Upper lobe of left lung (tissue), 6 donors: ENCODE results near the gene PTPRC. TPM values are rescaled to one million over a fixed set of nuclear protein-coding genes. Genes with fewer than 3 reads are reported as not detected.

Experiments used
- ATAC-seq, 2 donors: fragments of 200-7000 bp; cut with Tn5 transposase; one replicate each; pipeline ENCODE4 v1.9.1; 2022; ENCODE audit warnings: mild to moderate bottlenecking in 2 of 2, moderate library complexity in 2 of 2; ENCODE audit not compliant: low FRiP score in 2 of 2
- DNase-seq, 2 donors: peaks; one replicate each; pipeline ENCODE4 v3.0.0-alpha.2; 2019 to 2020
- H3K27ac ChIP-seq, 4 donors: fragments of 200-600 bp; sonication (generic); one replicate each; pipeline ENCODE4 v1.5.1; 2016 to 2019
- H3K27me3 ChIP-seq, 4 donors: fragments of 200-600 bp; sonication (generic); one replicate each; pipeline ENCODE4 v1.5.1; 2017 to 2019
- H3K36me3 ChIP-seq, 4 donors: fragments of 200-600 bp; sonication (generic); one replicate each; pipeline ENCODE4 v1.5.1; 2016 to 2019
- H3K4me1 ChIP-seq, 4 donors: fragments of 200-600 bp; sonication (generic); one replicate each; pipeline ENCODE4 v1.5.1; 2018 to 2019
- H3K4me3 ChIP-seq, 4 donors: fragments of 200-600 bp; sonication (generic); one replicate each; pipeline ENCODE4 v1.5.1; 2017 to 2019; ENCODE audit warnings: mild to moderate bottlenecking in 2 of 4, moderate library complexity in 1 of 4
- H3K9me3 ChIP-seq, 4 donors: fragments of 200-600 bp; sonication (generic); one replicate each; pipeline ENCODE4 v1.5.1; 2018 to 2019
- CTCF ChIP-seq, 6 experiments: fragments of 450-650 bp in 4 of 6; fragments of 200-600 bp in 2 of 6; sonication (generic) in 2 of 6; IDR thresholded peaks; one replicate each; pipeline ENCODE4 v1.5.1; 2016 to 2019; ENCODE audit warnings: antibody characterized with exemption in 6 of 6
- EP300 ChIP-seq, 4 donors: sonication (generic); formaldehyde crosslinking; IDR thresholded peaks; one replicate each; pipeline ENCODE4 v1.5.1; 2017; ENCODE audit warnings: antibody characterized with exemption in 4 of 4, control low read depth in 2 of 4
- POLR2A ChIP-seq, 4 donors: fragments of 450-650 bp; IDR thresholded peaks; one replicate each; pipeline ENCODE4 v1.5.1; 2016 to 2017; ENCODE audit warnings: antibody characterized with exemption in 4 of 4, mild to moderate bottlenecking in 2 of 4
- POLR2AphosphoS5 ChIP-seq, 2 donors: sonication (generic); formaldehyde crosslinking; IDR thresholded peaks; one replicate each; pipeline ENCODE4 v1.5.1; 2017; ENCODE audit warnings: antibody characterized with exemption in 2 of 2
- WGBS, 2 donors: methylation state at CpG; one replicate each; pipeline ENCODE4 v1.1.5; 2017 to 2018; 5-methylcytosine and 5-hydroxymethylcytosine counted together
- total RNA-seq, 6 donors: library from RNA; depleted of rRNA in 4 of 6; stranded (reverse); fragments of >200 nt in 4 of 6; gene quantifications; one replicate each; pipeline versions ENCODE4 v1.1.0 to v1.2.1, GENCODE V29; 2016 to 2021
- donor health status: DM: no; HTN: no; CAD: no; lungs with moderate emphysema.
- donor health status: DM: no; HTN: yes; CAD: no; lungs with severe emphysema.

The PTPRC gene
- total RNA-seq, 6 donors from 2014 or later: 70.2 to 171 (median 101) TPM

GRCh38 chr1:198605406-198605805 lies 33.4 kb upstream of the PTPRC start:
- ATAC-seq (no peak), DNase-seq (no peak)
- H3K4me1 ChIP-seq: no peaks in the 10 kb centered on the region
- TF ChIP-seq CTCF (IDR thresholded peaks at IDR 0.05): no peak
- no peak for TF ChIP-seq POLR2A (IDR thresholded peaks at IDR 0.05)
- TF ChIP-seq EP300 (IDR thresholded peaks at IDR 0.05): no peak
- no peak for TF ChIP-seq POLR2AphosphoS5 (IDR thresholded peaks at IDR 0.05)
- H3K4me3 ChIP-seq: no peak overlapping the region
- no peaks in the 10 kb centered on the region for H3K27me3 ChIP-seq
- H3K27ac ChIP-seq: no peak overlapping the region
- no peaks in the 10 kb centered on the region for H3K9me3 ChIP-seq
- H3K36me3 ChIP-seq: no peaks in the 10 kb centered on the region
- WGBS, 2 donors: 65 to 75% methylated on average over 4 of the region's 4 CpGs

- TF ChIP-seq POLR2A (IDR thresholded peaks at IDR 0.05) (no peak), CTCF (IDR thresholded peaks at IDR 0.05) (no peak), POLR2AphosphoS5 (IDR thresholded peaks at IDR 0.05) (no peak), EP300 (IDR thresholded peaks at IDR 0.05) (no peak)
- H3K4me3 ChIP-seq: no peak overlapping the region
- no peaks in the 10 kb centered on the region for H3K9me3 ChIP-seq
- H3K27me3 ChIP-seq: no peaks in the 10 kb centered on the region
- no peaks in the 10 kb centered on the region for H3K36me3 ChIP-seq
- H3K4me1 ChIP-seq: no peaks in the 10 kb centered on the region
- WGBS, 2 donors: 67 to 97% methylated on average over 3 of the region's 3 CpGs
- no peak overlapping the region for H3K27ac ChIP-seq
- ATAC-seq: no peak
- no peak for DNase-seq
These were observed 32.8 kb upstream of the PTPRC start for GRCh38 chr1:198606020-198606438.

- no peak overlapping the region for H3K4me3 ChIP-seq
- H3K9me3 ChIP-seq: no peaks in the 10 kb centered on the region
- TF ChIP-seq POLR2AphosphoS5 (IDR thresholded peaks at IDR 0.05) (no peak), EP300 (IDR thresholded peaks at IDR 0.05) (no peak), CTCF (IDR thresholded peaks at IDR 0.05) (no peak), POLR2A (IDR thresholded peaks at IDR 0.05) (no peak)
- no peak for ATAC-seq
- H3K4me1 ChIP-seq: peaks cover 0 to 3% (median 0%) of the 10 kb centered on the region in 4 donors
- H3K36me3 ChIP-seq: no peaks in the 10 kb centered on the region
- WGBS, 2 donors: 78 to 79% methylated on average over 2 of the region's 2 CpGs
- H3K27me3 ChIP-seq: no peaks in the 10 kb centered on the region
- no peak overlapping the region for H3K27ac ChIP-seq
- no peak for DNase-seq
These were observed 31.1 kb upstream of the PTPRC start for GRCh38 chr1:198607714-198608113.

GRCh38 chr1:198610362-198610761 lies 28.5 kb upstream of the PTPRC start:
- DNase-seq (no peak), ATAC-seq (no peak)
- Histone ChIP-seq H3K27me3 (no peaks in the 10 kb centered on the region), H3K4me1 (peaks cover 0 to 4% (median 0%) of the 10 kb centered on the region in 4 donors), H3K27ac (no peak overlapping the region), H3K4me3 (no peak overlapping the region), H3K36me3 (no peaks in the 10 kb centered on the region), H3K9me3 (no peaks in the 10 kb centered on the region)
- WGBS, 2 donors: 58 to 68% methylated on average over 1 of the region's 1 CpG
- TF ChIP-seq CTCF (IDR thresholded peaks at IDR 0.05): no peak
- TF ChIP-seq EP300 (IDR thresholded peaks at IDR 0.05): no peak
- no peak for TF ChIP-seq POLR2AphosphoS5 (IDR thresholded peaks at IDR 0.05)
- TF ChIP-seq POLR2A (IDR thresholded peaks at IDR 0.05): no peak

GRCh38 chr1:198611219-198611618 lies 27.6 kb upstream of the PTPRC start:
- Histone ChIP-seq H3K9me3 (no peaks in the 10 kb centered on the region), H3K27ac (no peak overlapping the region), H3K4me1 (peaks cover 0 to 4% (median 0%) of the 10 kb centered on the region in 4 donors), H3K36me3 (no peaks in the 10 kb centered on the region), H3K27me3 (no peaks in the 10 kb centered on the region), H3K4me3 (no peak overlapping the region)
- ATAC-seq: no peak
- no peak for DNase-seq
- WGBS, 2 donors: 84 to 88% methylated on average over 5 of the region's 5 CpGs
- TF ChIP-seq EP300 (IDR thresholded peaks at IDR 0.05) (no peak), POLR2A (IDR thresholded peaks at IDR 0.05) (no peak), POLR2AphosphoS5 (IDR thresholded peaks at IDR 0.05) (no peak), CTCF (IDR thresholded peaks at IDR 0.05) (no peak)
